Measurements from ENCODE around the gene PDCL2.
A peak's percentile ranks its signal among the peaks of the same experiment; 100 is the strongest.

PDCL2 gene

DNA sequence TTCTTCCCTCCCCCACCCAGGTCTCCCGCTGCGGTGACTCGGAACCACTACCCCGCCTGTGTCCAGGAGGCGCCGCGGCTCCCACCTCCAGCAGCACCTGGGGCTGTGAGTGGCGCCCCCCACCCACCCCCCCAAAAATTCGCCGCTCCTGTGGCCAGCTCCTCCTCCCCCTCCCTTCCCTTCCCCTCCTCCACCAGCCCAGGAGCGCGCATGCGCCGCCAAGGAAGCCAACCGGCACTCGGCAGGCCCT, 45.6 kb downstream of the PDCL2 start:
- DNase-seq, result no peak
- intact Hi-C loops (cut with DNase I), result loop anchor here (2.0 to 10.0 kb wide), 3 partner anchors 112 to 200 kb away; partner anchors contain the start of genes SRD5A3 and TMEM165

DNA sequence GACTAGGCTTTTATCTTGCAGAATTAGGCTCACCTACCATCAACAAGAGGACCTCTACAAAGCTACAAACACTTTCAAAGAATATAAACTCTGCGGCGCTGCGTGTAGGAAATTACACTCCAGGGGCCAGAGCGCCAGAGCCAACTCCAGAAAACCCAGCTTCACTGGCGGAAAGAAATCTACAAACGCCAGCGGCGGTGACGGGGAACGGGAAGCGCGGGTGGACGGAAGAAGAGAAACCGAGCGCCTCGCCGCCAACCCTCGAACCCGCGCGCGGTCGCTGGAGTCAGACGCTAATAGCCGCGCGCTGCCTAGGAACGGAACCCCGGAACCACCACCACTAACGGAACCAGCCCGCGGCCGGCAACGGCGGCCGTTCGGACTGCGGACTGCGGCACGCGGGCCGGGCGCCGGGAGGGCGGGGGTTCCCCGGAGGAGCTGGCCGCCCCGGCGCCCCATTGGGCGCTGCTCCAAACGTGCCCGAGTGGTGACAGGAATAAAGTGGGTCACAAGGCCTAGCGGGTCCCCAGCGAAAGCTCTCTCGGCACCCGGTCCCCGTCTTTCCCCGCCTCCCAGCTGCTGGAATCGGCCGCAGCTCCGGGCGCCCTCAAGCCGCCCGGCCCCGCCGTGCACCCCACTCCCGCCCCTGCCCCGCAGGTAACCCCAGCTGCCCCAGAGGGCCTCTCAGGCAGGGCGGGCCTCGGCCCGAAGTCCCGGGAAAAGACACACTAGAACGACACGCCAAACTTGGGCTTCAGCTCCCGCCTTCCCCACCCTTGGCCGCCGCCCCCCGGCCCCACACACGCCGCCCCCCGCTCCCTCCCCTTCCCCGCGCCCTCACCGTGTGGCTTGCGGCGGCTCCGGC, 46.2 kb downstream of the PDCL2 start:
- peak; percentile 53 to 93 (median 82) for DNase-seq
- intact Hi-C loops (cut with DNase I), result loop anchor here (2.0 to 10.0 kb wide), 3 partner anchors 111 to 199 kb away; partner anchors contain the start of genes SRD5A3 and TMEM165

DNA sequence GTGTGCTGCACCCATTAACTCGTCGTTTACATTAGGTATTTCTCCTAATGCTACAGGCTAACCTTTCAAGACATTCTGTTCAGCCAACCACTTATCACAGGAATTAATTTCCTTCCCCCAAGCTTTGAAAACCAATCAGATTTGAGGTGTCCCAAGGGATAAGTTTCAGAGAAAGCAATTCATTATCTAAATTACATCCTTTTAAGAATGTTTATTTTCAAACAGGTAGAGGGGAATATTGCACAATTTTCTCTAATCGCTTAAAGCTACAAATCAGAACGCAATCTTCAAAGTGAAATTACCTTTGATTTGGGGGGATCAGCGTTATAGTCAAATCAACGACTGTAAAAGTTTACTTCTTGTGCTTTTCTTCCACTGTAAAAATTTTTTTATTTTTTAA, 46.9 kb downstream of the PDCL2 start:
- intact Hi-C loops (cut with DNase I), result loop anchor here (10.0 kb wide), 2 partner anchors 110 to 150 kb away; partner anchors contain the start of gene TMEM165
- no peak for DNase-seq

DNA sequence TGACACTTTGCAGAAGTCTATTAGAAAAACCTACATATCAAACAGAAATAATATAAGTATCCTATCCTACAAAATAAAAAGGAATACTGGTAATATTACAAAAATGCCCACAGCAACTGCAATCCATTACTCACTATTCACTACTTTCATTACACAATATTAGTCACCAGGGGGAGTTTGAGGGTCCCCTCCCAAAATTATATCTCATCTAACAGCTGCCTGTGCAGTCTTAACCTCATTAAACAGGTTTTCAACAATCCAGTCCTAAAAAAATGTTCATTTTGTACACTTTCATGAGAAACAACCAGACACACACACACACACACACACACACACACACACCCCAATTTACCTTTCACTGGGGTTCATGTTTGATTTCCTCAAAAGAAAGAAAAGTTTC, 48.2 kb downstream of the PDCL2 start:
- intact Hi-C loops (cut with DNase I), result loop anchor here (10.0 kb wide), 2 partner anchors 109 to 149 kb away; partner anchors contain the start of gene TMEM165
- DNase-seq, result no peak

DNA sequence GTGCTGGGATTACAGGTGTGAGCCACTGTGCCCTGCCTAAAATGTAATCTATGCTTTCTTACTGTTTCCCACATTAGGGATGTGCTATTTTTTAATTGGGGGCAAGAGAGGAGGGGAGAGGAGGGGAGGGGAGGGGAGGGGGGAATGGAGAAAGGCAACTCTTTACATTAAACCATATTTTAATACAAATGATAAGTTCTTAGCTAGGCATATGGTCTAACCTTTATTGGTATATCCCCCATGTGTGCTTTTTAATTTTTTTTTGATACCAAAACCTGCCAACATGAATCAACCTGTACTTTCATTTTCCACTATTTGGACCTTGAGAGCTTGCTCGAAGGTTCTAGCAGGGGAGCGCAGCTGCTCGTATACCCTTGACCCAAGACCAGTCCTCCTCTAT, 51.8 kb downstream of the PDCL2 start:
- intact Hi-C loops (cut with DNase I), result loop anchor here (10.0 kb wide), 2 partner anchors 105 to 145 kb away; partner anchors contain the start of gene TMEM165
- no peak for DNase-seq

DNA sequence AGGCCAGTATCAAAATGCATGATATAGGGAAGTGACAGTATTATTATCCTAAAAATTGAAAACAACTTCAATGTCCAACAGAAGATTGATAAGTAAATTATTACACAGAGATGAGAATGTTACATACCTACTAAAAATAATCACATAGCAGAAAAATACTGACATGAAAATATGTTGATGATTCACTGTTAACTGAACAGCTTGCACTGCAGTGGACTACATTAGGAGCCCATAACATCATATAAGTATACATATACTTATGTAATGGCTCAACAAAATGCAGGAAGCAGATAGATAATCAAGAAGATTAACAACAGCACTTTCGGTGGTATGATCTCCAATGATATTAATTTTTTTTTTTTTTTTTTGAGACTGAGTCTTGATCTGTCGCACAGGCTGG, 52.4 kb downstream of the PDCL2 start:
- DNase-seq, result no peak
- intact Hi-C loops (cut with DNase I), result loop anchor here (10.0 kb wide), 2 partner anchors 105 to 145 kb away; partner anchors contain the start of gene TMEM165

DNA sequence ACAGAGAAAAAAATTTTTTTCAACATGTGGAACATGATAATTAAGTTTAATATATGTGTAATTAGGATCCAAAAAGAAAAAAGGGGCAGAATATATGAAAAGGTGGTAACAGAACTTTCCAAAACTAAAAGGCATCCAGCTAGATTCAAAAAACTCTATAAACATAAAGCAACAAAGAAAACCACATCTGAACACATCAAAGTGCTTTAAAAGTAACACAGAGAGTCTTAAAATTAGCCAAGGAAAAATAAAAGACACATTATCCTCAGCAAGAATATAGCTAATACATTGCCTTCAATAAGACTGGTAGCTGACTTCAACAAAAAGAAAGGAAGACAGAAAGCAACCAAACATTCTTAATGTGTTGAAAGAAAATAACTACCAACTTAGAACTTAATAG, 53.5 kb downstream of the PDCL2 start:
- intact Hi-C loops (cut with DNase I), result no loop called here
- DNase-seq, result no peak

DNA sequence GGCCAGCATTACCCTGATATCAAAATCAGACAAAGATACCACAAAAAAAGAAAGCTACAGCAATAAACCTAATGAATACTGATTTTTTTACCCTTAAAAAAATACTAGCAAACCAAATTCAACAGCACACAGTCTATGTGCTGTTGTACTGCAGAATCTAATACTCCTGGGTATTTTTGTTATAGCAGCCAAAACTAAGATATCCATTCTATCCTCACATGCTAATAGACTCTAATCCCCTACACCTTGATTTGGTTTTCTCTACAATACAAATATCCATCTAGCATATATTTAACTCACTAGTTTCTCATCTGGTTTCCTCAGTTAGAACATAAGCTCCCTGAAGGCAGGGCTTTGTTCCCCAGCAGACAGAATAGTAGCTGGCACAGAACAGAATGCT, 57.7 kb downstream of the PDCL2 start:
- intact Hi-C loops (cut with DNase I), result no loop called here

DNA sequence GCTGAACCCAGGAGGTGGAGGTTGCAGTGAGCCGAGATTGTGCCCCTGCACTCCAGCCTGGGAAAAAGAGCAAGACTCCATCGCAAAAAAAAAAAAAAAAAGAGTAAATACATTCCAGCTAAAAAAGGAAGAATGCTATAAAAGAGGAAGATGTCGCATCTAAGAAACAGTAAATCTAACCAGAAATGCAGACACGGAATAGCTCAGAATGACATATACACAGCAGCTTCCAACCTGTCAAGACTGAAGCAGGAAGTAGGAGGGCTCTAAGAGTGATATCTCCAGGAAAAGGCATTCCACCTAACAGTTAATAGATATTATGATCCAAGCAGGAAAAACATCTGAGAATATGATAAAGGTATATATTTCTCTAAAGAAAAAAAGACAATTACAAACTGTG, 61.4 kb downstream of the PDCL2 start:
- no peak for DNase-seq
- intact Hi-C loops (cut with DNase I), result no loop called here

More for the DNA sequence above, 57.7 kb downstream of the PDCL2 start:
- no peak for DNase-seq

DNA sequence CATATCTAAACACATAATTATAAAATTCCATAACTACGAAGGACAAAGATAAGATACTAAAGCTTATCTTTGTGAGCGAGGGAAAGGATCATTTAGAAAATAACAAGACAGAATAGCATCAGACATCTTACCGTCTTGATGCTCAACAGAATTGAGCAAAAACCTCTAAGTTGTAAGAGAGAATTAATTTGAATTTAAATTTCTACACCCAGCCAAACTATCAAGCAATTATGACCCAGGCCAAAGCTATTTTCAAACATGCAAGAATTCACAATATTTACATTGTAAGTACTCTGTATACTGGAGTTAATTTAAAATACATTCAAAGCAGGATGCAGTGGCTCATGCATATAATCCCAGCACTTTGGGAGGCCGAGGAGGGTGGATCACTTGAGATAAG, 61.9 kb downstream of the PDCL2 start:
- intact Hi-C loops (cut with DNase I), result no loop called here
- DNase-seq, result no peak

DNA sequence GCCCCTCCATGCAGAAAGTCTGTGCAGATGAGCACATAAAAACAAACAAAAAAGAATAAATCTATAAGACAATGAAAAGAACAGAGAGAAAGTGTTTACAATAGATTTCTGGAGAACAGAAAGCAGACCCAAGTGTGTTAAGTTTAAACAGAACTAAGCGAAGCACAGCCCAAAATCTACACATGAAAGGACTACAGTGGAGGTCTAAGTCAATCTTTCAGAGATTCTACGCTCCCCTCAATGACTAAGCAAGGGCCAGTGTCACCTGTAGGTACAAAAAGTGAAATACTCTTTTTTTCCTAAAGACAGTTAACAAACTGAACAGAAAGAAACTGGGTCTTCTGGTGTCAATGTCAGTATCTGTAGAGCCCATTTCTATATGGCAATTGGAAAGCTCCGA, 63.6 kb downstream of the PDCL2 start:
- intact Hi-C loops (cut with DNase I), result no loop called here
- no peak for DNase-seq

DNA sequence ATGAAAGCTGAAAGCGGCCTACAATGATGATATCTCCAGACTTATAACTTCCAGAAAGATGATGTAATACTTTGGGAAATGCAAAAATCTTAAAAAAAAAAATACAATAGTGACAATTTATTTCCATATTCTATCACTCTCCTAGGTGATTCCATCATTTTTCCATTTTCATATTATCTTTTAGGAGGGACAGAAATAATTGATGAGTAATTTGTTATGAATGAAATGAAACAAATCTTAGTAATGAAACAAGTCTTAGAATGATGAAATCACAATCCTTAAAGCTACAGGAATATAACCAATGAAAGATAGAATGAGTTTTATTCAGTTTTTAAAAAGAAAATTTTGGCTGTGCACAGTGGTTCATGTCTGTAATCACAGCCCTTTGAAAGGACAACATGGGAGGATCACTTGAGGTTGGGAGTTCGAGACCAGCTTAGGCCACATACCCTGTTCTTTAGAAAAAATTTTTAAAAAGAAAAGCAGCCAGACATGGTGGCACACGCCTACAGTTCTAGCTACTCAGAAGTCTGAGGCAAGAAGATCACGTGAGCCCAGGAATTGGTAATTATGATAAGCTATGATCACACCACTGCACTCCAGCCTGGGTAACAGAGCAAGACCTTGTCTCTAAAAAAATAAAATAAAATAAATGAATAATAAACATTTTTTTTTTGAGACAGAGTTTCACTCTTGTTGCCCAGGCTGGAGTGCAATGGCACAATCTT, 67.0 kb downstream of the PDCL2 start:
- intact Hi-C loops (cut with DNase I), result no loop called here
- no peak for DNase-seq

DNA sequence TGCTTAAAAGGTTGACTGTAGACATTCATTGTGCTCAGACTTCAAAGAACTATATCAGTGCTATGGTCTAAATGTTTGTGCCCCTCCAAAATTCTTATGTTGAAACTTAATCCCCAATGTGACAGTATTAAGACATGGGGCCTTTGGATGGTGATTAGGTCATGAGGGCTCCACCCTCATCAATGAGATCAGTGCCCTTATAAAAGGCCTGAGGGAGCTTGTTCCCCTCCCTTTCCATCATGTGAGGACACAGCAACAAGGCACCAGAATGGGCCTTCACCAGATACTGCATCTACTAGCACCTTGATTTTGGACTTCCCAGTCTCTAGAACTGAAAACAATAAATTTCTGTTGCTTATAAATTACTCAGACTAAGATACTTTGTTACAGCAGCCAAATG, 73.6 kb downstream of the PDCL2 start:
- DNase-seq, result no peak
- intact Hi-C loops (cut with DNase I), result no loop called here

DNA sequence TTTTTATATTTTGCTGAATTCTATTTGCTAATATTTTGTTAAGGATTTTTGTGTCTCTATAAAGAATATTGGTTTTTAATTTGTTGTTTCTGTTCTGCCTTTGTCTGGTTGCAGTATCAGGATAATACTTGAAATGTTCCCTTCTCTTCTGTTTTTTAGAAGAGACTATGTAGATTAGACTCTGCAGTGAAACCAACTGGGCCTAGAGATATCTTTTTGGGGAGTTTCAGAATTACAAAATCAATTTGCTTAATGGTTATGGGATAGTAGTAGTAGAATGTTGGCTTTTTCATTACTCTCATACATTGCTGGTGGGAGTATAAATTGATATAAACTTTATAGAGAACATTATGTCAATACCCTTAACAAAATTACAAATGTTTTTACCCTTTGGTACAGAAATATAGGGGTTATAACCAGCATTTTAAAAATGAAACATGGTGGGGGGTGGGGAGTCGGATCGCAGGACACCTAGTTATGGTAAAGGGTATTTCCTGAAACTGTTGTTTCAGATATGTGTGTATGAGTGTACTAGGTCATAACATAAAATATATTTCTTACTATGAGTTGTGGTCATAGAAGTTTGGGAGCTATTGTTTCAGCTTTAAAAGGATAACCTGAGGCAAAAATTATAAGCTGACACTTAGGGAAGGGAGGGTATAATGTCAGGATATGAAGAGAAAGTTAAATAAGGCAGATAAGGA, 74.4 kb downstream of the PDCL2 start:
- intact Hi-C loops (cut with DNase I), result no loop called here
- DNase-seq, result no peak

DNA sequence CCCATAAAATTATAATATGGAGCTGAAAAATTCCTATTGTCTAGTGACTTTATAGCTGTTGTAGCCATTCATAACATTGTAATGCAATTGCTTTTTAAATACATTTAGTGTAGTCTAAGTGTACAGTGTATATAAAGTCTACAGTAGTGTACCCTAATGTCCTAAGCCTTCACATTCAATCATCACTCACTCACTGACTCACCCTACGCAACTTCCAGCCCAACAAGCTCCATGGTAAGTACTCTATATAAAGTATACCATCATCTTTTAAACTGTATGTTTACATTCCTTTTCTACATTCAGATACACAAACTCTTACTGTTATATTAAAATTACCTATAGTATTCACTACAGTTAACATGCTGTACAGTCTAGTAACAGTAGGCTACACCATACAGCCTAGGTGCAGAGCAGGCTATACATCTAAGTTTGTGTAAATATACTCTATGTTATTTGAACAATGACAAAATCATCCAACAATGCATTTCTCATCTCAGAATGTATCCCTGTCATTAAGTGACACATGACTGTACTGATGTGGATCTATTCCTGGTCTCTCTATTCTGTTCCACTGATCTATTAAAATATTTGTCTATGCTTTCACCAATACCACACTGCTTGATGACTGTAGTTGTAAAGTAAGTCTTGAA, 79.0 kb downstream of the PDCL2 start:
- no peak for DNase-seq
- intact Hi-C loops (cut with DNase I), result no loop called here

DNA sequence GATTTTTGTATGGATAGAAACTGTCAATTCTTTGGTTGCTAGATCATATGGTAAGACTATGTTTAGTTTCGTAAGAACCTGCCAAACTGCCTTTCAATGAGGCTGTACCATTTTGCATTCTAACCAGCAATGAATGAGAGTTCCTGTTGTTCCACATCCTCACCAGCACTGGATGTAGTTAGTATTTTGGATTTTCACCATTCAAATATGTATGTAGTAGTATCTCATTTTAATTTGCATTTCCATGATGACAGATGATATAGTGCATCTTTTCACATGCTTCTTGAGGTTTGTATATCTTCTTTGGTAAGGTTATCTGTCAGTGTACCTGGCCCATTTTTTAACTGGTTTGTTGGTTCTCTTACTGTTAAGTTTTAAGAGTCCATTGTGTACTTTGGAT, 80.0 kb downstream of the PDCL2 start:
- intact Hi-C loops (cut with DNase I), result no loop called here
- DNase-seq, result no peak

DNA sequence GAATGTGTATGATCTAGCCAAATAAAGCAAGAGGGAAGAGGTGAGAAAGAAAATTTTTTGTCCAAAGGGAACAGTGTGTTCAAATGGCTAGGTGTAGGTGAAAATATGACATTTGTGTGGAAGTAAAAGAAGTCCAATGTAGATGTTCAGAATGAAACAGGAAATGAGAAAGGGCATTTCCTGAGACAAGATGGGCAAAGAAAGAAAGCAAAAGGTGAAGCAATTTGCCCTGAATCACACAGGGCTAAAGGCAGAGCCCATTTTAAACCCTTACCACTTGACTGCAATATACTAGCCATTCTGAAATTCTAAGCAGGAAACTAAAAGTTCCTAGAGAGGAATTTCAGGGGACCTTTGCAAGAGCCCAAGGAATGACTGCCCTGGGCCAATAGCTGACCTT, 81.4 kb downstream of the PDCL2 start:
- no peak for DNase-seq
- intact Hi-C loops (cut with DNase I), result no loop called here

DNA sequence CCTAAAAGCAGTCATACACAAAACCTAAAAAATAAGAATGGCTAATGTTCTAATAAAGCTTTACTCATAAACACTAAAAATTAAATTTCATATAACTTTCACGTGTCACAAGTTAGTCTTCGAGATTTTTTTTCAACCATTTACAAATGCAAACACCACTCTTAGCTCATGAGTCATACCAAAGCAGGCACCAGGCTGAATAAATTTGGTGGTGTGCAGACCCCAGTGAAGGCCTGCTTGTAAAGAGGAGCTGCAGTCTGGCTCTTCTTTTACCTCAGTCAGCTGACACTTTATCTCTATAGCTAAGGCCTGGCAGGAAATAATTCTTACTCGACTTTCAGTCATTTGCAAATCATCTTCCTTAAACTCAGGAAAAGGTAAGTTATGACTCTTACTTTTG, 82.8 kb downstream of the PDCL2 start:
- intact Hi-C loops (cut with DNase I), result no loop called here

DNA sequence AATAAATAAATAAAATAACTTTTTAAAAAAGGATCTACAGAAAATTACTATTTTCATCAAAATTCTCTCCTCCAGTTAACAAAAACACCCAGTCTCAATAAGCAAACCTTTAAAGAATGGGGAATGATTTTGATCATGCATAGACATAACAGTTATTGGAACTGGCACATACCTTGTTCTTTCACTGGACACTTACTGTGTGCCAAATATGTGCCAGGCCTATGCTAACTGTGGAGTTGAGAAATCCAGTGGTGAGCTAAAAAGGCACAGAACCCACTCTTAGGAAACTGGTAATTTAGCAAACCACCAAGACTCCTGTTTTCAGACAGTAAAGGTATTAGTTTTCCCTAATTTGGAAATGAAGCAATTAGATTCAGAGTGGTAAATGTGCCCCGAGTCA, 84.4 kb downstream of the PDCL2 start:
- intact Hi-C loops (cut with DNase I), result no loop called here
- no peak for DNase-seq

More for the DNA sequence above, 82.8 kb downstream of the PDCL2 start:
- no peak for DNase-seq
